Fibroblast of lung (primary cell): ENCODE results near the gene ITGB3. TPM values are rescaled to one million over a fixed set of nuclear protein-coding genes. Genes with fewer than 3 reads are reported as not detected.

Experiments used
- DNase-seq, 2 donors: peaks; one replicate each; pipeline versions ENCODE4 v3.0.0 to v3.0.0-alpha.2; 2010; ENCODE audit warnings: low read depth in 2 of 2
- H2AFZ ChIP-seq: 2 replicates; pipeline ENCODE4 v1.5.1; 2012; ENCODE audit warnings: low read length, control low read depth, inconsistent platforms
- H3K27ac ChIP-seq: 2 replicates; pipeline ENCODE4 v1.5.1; 2011; ENCODE audit warnings: low read length, control low read depth; ENCODE audit not compliant: insufficient read depth
- H3K27me3 ChIP-seq: 2 replicates; pipeline ENCODE4 v1.5.1; 2011; ENCODE audit warnings: mild to moderate bottlenecking, low read length; ENCODE audit not compliant: control insufficient read depth, insufficient read depth
- H3K36me3 ChIP-seq: 2 replicates; pipeline ENCODE4 v1.5.1; 2011; ENCODE audit warnings: low read length; ENCODE audit not compliant: control insufficient read depth, insufficient read depth
- H3K4me1 ChIP-seq: 2 replicates; pipeline ENCODE4 v1.5.1; 2011; ENCODE audit warnings: low read length; ENCODE audit not compliant: control insufficient read depth, insufficient read depth; ENCODE audit errors: extremely low read depth
- H3K4me2 ChIP-seq: 2 replicates; pipeline ENCODE4 v1.5.1; 2011; ENCODE audit warnings: low read length, control low read depth; ENCODE audit not compliant: insufficient read depth; ENCODE audit errors: extremely low read depth
- H3K4me3 ChIP-seq, 4 experiments: fragments of 200-600 bp in 1 of 4; sonication (generic) in 1 of 4; replicated peaks in 1 of 4; 2 replicates each; pipeline ENCODE4 v1.5.1; 2011 to 2016; ENCODE audit warnings: low read length in 4 of 4, low read depth in 3 of 4, mild to moderate bottlenecking in 3 of 4, control low read depth in 2 of 4, inconsistent platforms in 1 of 4, mixed read lengths in 1 of 4; ENCODE audit not compliant: insufficient read depth in 1 of 4; ENCODE audit errors: control extremely low read depth in 1 of 4
- H3K79me2 ChIP-seq: 2 replicates; pipeline ENCODE4 v1.5.1; 2012; ENCODE audit warnings: mild to moderate bottlenecking, low read length, inconsistent platforms; ENCODE audit not compliant: control insufficient read depth, insufficient read depth
- H3K9ac ChIP-seq: 2 replicates; pipeline ENCODE4 v1.5.1; 2011; ENCODE audit warnings: mild to moderate bottlenecking, low read length, control low read depth; ENCODE audit not compliant: insufficient read depth
- H3K9me3 ChIP-seq: 2 replicates; pipeline ENCODE4 v1.5.1; 2012; ENCODE audit warnings: low read depth, low read length; ENCODE audit not compliant: control insufficient read depth, insufficient read depth
- H4K20me1 ChIP-seq: 2 replicates; pipeline ENCODE4 v1.5.1; 2011; ENCODE audit warnings: low read length; ENCODE audit not compliant: control insufficient read depth, insufficient read depth; ENCODE audit errors: extremely low read depth
- CTCF ChIP-seq, 2 donors: IDR thresholded peaks in 1 of 2; conservative IDR thresholded peaks in 1 of 2; 1 replicate in 1 of 2; 2 replicates in 1 of 2; pipeline ENCODE4 v1.5.1; 2011 to 2012; ENCODE audit warnings: low read length in 2 of 2, control low read depth in 1 of 2, inconsistent platforms in 1 of 2, low read depth in 1 of 2, mild to moderate bottlenecking in 1 of 2
- EZH2 ChIP-seq: IDR thresholded peaks from 2 replicates; pipeline ENCODE4 v1.5.1; 2012; ENCODE audit warnings: low read length, control low read depth, mild to moderate bottlenecking; ENCODE audit errors: missing control alignments
- polyA plus RNA-seq, 2 donors: library from polyadenylated mRNA; depleted of rRNA in 1 of 2; stranded (reverse) in 1 of 2; unstranded in 1 of 2; fragments of >200 nt; gene quantifications; 2 replicates each; pipeline ENCODE4 v1.2.1, GENCODE V29; 2011 to 2012; ENCODE audit warnings: missing spikeins in 1 of 2
- total RNA-seq: library from RNA; depleted of rRNA; stranded (reverse); fragments of >200 nt; gene quantifications from 2 replicates; pipeline ENCODE4 v1.2.1, GENCODE V29; 2014

Gene ITGB3
- total and polyA plus RNA-seq, 2 donors (not counting 1 experiment from before 2014, with no cell fraction given) = 22.0 to 23.3 TPM

- no peak for DNase-seq
- Histone ChIP-seq H3K27me3 (no peaks in the 10 kb centered on the region), H2AFZ (no peak overlapping the region), H3K27ac (no peak overlapping the region), H3K36me3 (no peaks in the 10 kb centered on the region), H4K20me1 (no peaks in the 10 kb centered on the region), H3K9me3 (no peaks in the 10 kb centered on the region), H3K4me2 (no peak overlapping the region), H3K79me2 (no peaks in the 10 kb centered on the region), H3K4me3 (no peak overlapping the region), H3K4me1 (no peaks in the 10 kb centered on the region), H3K9ac (no peak overlapping the region)
- TF ChIP-seq CTCF (conservative IDR thresholded peaks at IDR 0.05 in 1 of 2, IDR thresholded peaks at IDR 0.05 in 1 of 2; ENCODE audit: low read depth in 1 of 2, low read length in 2 of 2) (no peak), EZH2 (no peak)
Measured at GRCh38 chr17:47332287-47332686, 78.7 kb downstream of the ITGB3 start.

GRCh38 chr17:47335101-47335936 lies 81.7 kb downstream of the ITGB3 start:
- no peak overlapping the region for H3K4me2 ChIP-seq
- no peaks in the 10 kb centered on the region for H3K36me3 ChIP-seq
- no peaks in the 10 kb centered on the region for H3K79me2 ChIP-seq
- H3K27ac ChIP-seq = no peak overlapping the region
- no peaks in the 10 kb centered on the region for H3K4me1 ChIP-seq
- H4K20me1 ChIP-seq = no peaks in the 10 kb centered on the region
- no peaks in the 10 kb centered on the region for H3K27me3 ChIP-seq
- H3K4me3 ChIP-seq = no peak overlapping the region
- TF ChIP-seq CTCF (conservative IDR thresholded peaks at IDR 0.05 in 1 of 2, IDR thresholded peaks at IDR 0.05 in 1 of 2; ENCODE audit: low read depth in 1 of 2, low read length in 2 of 2) = no peak
- no peak for TF ChIP-seq EZH2
- no peaks in the 10 kb centered on the region for H3K9me3 ChIP-seq
- peak in 1 of 2 donors; percentile 4 for DNase-seq
- no peak overlapping the region for H3K9ac ChIP-seq
- no peak overlapping the region for H2AFZ ChIP-seq

- Histone ChIP-seq H3K27ac (no peak overlapping the region), H3K36me3 (no peaks in the 10 kb centered on the region), H3K79me2 (no peaks in the 10 kb centered on the region), H3K9me3 (no peaks in the 10 kb centered on the region), H3K27me3 (no peaks in the 10 kb centered on the region), H2AFZ (no peak overlapping the region), H4K20me1 (no peaks in the 10 kb centered on the region), H3K4me1 (no peaks in the 10 kb centered on the region), H3K4me3 (no peak overlapping the region), H3K9ac (no peak overlapping the region), H3K4me2 (no peak overlapping the region)
- no peak for TF ChIP-seq EZH2
- no peak for TF ChIP-seq CTCF (conservative IDR thresholded peaks at IDR 0.05 in 1 of 2, IDR thresholded peaks at IDR 0.05 in 1 of 2; ENCODE audit: low read depth in 1 of 2, low read length in 2 of 2)
- no peak for DNase-seq
Measured at GRCh38 chr17:47338026-47338425, 84.4 kb downstream of the ITGB3 start.
